NCI-H2107 treated with DMSO at 0.1 percent for 48 hours (cell line): ENCODE measurements around the gene GJC2.

Experiments
- DNase-seq: peaks from one replicate; lab custom pipeline; 2025; ENCODE audit not compliant: unreplicated experiment; lab: John Stamatoyannopoulos, UW

The GJC2 gene

DNA sequence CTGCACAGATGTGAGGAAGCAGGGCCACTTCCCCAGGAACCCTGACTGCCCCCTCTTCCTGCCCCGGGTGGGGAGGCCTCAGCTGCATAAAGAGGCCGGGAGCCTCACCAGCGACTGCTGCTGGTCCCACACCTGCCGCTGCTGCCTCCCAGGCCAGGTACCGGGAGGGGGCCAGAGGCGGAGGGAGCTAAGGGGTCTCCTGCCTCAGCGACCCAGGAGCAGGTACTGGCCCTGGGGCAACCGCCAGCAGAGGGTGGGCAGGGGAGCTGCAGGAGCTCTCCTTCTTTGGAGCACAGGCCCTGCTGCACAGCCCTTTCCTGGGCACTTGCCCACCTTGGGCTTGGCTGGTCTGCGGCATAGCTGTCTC is 6.8 kb downstream of the GJC2 start:
- no peak for DNase-seq

DNA sequence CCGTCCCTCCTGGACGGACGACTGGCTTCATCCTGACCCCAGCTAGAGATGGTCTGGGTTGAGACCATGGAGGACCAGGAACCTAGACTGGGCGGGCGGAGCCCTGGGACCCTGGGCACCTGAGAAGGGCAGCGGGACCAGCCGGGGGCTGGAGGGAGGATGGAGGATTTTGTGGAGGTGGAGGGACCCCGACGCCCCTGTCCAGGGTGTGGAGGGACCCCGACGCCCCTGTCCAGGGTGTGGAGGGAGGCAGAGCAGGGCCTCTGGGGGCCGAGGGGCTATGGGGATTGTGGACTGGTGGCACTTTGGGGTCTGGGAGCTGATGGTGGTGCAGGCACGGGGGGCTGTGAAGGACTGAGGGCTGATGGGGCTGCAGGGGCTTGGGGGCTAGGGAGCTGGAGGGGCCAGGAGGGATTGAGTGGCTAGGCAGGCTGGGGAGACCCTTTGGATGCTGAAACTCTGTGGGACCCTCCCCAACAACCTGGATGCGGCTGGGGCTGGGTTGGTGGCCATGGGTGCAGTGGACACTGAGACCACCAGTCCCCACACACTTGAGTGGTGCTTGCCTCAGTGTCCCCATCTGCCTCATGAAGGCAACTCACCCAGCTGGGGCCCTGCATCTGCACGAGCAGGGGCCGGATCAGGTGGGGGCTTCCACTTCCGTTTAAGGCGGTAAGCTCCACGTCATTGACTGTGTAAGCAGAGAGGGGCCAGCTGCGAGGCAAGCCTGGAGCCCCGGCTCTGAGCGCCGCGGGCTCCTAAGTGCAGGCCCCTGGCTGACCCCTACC is 7.4 kb downstream of the GJC2 start:
- DNase-seq = no peak

GRCh38 chr1:228157729-228158126 is 8.0 kb downstream of the GJC2 start:
- no peak for DNase-seq

DNA sequence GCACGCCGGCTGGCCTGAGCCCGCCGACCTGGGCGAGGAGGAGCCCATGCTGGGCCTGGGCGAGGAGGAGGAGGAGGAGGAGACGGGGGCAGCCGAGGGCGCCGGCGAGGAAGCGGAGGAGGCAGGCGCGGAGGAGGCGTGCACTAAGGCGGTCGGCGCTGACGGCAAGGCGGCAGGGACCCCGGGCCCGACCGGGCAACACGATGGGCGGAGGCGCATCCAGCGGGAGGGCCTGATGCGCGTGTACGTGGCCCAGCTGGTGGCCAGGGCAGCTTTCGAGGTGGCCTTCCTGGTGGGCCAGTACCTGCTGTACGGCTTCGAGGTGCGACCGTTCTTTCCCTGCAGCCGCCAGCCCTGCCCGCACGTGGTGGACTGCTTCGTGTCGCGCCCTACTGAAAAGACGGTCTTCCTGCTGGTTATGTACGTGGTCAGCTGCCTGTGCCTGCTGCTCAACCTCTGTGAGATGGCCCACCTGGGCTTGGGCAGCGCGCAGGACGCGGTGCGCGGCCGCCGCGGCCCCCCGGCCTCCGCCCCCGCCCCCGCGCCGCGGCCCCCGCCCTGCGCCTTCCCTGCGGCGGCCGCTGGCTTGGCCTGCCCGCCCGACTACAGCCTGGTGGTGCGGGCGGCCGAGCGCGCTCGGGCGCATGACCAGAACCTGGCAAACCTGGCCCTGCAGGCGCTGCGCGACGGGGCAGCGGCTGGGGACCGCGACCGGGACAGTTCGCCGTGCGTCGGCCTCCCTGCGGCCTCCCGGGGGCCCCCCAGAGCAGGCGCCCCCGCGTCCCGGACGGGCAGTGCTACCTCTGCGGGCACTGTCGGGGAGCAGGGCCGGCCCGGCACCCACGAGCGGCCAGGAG is 8.6 kb downstream of the GJC2 start:
- no peak for DNase-seq

DNA sequence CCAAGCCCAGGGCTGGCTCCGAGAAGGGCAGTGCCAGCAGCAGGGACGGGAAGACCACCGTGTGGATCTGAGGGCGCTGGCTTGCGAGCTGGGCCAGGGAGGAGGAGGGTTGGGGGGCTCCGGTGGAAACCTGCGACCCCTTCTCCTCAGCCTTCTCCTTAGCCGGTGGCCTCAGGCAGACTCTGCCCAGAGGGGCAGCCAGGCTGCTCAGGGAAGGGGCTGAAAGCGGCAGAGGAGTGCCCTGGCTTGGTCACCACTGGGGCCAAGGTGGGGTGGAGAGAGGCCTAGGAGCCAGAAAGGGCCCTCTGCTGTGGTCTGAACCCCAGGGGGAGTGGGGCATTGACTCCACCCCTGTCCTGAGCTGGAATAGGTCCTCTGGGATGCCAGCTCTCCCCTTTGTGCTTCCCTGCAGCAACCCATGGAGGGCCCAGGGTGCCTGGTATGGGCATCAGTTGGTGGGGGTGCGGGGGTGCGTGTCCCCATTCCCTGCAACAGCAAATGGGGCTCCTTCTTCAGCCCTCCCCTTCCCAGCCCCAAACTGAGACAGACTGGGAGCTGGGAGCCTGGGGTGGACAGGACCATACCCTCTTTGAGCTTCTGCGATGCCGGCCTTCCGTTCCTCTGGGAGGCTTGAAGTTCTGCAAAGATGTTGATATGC is 9.4 kb downstream of the GJC2 start:
- no peak for DNase-seq

GRCh38 chr1:228160201-228160761 is 10.6 kb downstream of the GJC2 start:
- no peak for DNase-seq

DNA sequence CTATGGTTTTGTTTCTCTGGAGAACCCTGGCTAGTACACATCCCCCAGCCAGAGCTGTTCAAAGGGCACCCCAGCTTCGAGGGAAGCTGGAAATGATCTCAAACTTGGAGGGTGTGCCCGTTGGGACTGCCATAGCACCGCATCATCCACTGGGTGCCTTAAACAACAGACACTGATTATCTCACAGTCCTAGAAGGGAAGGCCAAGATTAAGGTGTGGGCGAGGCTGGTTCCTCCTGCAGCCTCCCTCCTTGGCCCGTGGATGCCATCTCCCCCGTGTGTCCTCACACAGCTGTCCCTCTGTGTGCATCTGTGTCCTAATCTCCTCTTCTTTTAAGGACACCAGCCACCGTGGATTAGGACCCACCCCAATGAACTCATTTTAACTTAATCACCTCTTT is 11.6 kb downstream of the GJC2 start:
- DNase-seq = no peak

GRCh38 chr1:228161866-228162265 is 12.1 kb downstream of the GJC2 start:
- no peak for DNase-seq

DNA sequence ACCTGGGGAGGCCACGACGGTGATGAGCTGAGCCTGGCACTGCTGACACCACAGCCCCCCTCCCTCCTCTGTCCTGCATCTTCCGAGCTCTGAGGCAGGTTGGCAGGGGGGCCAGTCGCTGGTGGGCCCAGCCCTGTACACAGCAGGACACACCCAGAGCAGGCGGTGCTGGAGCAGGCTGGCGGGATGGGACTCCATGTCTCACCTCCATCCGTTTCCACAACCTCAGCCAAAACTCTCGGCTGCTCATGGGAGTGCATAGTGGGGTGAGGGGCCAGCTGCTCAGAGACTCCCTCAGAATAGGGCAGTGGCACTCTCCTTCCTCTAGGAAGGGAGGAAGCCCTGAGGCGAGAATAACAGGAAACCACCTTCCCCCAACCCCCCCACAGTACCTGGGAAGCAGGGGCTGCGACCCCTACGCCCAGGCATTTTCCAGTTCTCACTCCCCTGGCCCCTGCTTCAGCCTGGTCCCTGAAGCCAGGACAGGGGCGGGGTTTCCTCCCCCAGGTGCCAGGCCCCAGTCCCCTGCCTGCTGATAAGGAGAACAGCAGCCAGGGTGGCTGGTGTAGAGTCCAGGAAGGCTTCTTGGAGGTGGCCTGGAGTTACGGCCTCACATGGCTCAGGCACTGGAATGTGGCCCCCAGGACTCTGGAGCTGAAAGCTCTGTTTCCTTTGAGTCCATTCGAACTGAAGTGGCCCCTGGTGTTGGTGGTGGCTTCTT is 12.7 kb downstream of the GJC2 start:
- no peak for DNase-seq

GRCh38 chr1:228163007-228163753 is 13.4 kb downstream of the GJC2 start:
- no peak for DNase-seq

DNA sequence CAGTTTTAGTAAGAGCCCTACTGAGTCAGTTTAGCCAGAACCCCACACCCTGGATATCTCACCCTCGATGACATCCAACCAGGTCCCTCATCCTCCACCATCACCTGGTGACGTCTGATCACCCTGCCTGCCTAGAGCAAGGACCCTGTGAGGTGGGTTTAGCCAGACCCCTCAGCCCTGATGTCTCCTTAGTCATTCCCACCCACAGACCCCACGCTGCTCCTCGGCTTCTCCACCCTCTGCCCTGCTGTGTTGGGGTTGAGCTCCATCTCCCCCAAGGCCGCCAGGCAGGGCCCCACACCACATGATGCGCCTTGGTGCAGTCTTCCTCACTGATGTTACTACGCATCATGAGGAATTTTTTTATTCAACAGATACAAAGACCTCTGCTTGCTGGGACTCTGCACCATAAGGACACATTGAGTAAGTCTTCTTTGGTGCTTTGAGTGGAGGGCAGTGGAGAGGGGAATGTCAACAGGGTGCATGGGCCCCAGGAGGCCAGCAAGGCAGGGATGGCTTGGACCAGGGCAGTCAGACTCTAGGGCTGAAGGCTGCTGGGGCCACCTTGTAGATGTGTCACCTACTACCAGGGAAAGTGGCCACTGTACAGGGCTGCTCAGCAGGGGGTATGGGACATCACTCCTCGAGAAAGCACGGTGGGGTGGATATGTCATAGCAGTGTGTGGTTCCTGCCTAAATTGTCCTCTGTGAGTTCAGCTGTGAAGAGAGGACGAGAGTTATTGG is 14.2 kb downstream of the GJC2 start:
- DNase-seq = no peak

- no peak for DNase-seq
Measured at GRCh38 chr1:228164561-228165371, 15.0 kb downstream of the GJC2 start.

DNA sequence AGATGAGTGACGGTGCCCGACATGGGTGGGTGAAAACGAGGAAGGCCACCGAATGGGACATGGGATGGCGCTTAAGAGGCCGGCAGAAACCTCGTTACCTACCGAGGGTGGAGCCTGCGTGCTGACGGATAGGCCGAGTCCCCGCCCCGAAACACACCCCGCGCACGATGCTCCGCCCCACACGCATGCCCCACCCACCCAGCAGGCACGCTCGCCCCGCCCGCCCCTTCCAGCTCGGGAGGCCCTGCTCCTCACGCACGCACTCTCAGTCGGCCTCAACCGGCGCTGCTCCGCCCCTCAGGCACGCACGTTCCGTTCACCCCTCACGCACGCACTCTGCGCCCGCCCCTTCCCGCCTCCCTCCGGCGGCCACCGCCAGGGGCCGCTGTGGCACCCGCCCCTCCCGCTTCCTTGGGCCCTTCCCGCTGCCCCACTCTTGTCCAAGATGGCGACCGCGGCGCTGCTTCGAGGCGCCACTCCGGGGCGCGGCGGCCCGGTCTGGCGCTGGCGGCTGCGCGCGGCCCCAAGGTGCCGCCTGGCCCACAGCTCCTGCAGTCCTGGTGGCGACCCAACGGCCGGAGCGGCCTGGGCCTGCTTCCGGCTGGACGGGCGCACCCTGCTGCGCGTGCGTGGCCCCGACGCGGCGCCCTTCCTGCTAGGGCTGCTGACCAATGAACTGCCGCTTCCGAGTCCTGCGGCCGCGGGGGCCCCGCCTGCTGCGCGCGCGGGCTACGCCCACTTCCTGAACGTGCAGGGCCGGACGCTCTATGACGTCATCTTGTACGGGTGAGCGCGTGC is 15.8 kb downstream of the GJC2 start, which contains the start of gene IBA57:
TSS of gene IBA57 (plus strand) at position 433 of the 798 bp plus-strand sequence. CDS start at position 446, 13 bp downstream.
- peak; percentile 91 for DNase-seq

- DNase-seq = peak; percentile 33
Measured at GRCh38 chr1:228166170-228166936, 16.6 kb downstream of the GJC2 start.

GRCh38 chr1:228168563-228169270 is 19.0 kb downstream of the GJC2 start:
- no peak for DNase-seq

- DNase-seq = no peak
Measured at GRCh38 chr1:228169345-228169744, 19.6 kb downstream of the GJC2 start.
